ENCODE results near the gene CHST11. TPM values are rescaled to one million over a fixed set of nuclear protein-coding genes. Genes with fewer than 3 reads are reported as not detected.

CHST11 gene
- total and polyA plus RNA-seq, 9 of the 15 experiments (the other 6 are each of a cell fraction or from before 2014, with no cell fraction given): 2.3 to 38.7 (median 15.0) TPM

DNA sequence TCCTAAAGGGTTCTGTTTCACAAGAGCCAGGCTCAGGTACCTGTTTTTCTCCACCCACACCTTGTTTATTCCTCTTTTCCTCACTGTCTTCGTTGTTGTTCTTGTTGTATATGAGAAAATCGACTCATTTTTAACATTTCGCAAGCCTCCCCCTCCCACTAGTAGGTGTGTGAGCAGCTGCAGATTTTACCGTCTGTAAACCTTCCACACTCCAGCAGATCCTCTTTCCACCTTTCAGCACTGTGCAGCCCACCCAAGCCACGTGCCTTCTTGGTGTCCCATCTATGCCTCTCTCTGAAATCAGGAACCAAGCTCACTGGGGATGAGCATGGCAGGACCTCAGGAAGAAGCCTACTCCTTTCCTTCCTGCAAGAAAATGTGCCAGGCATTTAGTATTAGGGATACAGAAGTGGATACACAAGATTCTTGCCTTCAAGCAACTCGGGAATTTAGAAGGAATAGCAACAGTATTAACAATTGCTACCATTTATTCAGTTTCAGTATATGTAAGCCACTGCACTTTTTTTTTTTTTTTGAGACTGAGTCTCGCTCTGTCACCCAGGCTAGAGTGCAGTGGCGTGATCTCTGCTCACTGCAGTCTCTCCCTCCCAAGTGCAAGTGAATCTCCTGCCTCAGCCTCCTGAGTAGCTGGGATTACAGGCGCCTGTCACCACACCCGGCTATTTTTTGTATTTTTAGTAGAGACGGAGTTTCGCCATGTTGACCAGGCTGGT lies 113.6 kb downstream of the CHST11 start:
- Histone ChIP-seq H3K9ac (ENCODE audit: insufficient read depth in 1 of 2, low read depth in 2 of 2, low read length in 2 of 2) (no peak overlapping the region), H3K4me2 (ENCODE audit: insufficient read depth, low read length) (no peak overlapping the region; the same call in 1 of the 2 replicates), H3K36me3 (ENCODE audit: control insufficient read depth, insufficient read depth, low read length) (no peaks in the 10 kb centered on the region), H3K27me3 (ENCODE audit: control insufficient read depth in 2 of 2, insufficient read depth in 2 of 2, low read length in 2 of 2) (no peaks in the 10 kb centered on the region), H3K4me3 (no peak overlapping the region), H3K27ac (ENCODE audit: extremely low read depth, low read depth, low read length) (no peak overlapping the region), H2AFZ (ENCODE audit: low read depth, low read length) (no peak overlapping the region), H3K9me1 (ENCODE audit: control insufficient read depth, insufficient read depth, low read length) (no peaks in the 10 kb centered on the region), H3K4me1 (replicated peaks in 1 of 2; ENCODE audit: control insufficient read depth in 2 of 2, insufficient read depth in 2 of 2, low read length in 2 of 2) (peaks cover 0 to 10% of the 10 kb centered on the region in 2 experiments; a peak in 3 of 5 replicates), H4K20me1 (replicated peaks; ENCODE audit: control insufficient read depth, insufficient read depth, low read length) (no peaks in the 10 kb centered on the region), H3K9me3 (replicated peaks; ENCODE audit: control insufficient read depth, insufficient read depth, low read depth, low read length) (peaks cover 2% of the 10 kb centered on the region; the same call in 1 of the 2 replicates), H3K79me2 (ENCODE audit: control insufficient read depth, insufficient read depth, low read length) (peaks cover 40% of the 10 kb centered on the region)
- ChIA-PET CTCF (ENCODE audit: low intra/inter-chr PET ratio) (no interaction called here), POLR2A (no interaction called here)
- TF ChIP-seq CEBPB (tag; IDR thresholded peaks at IDR 0.05) (peak; percentile 82), ZC3H11A (IDR thresholded peaks at IDR 0.05; ENCODE audit: low read depth, low read length) (no peak)
- FAIRE-seq: peak; percentile 46
- in situ Hi-C loops (cut with MboI): no loop called here
- intact Hi-C loops (cut with micrococcal nuclease): loop anchor here (10.0 kb wide), 1 partner anchor 254 kb away; no protein-coding TSS in a partner anchor
- ATAC-seq: no peak; the same call in 2 of the 3 replicates
- BruUV-seq (replicated peaks): no TSS peak
- WGBS (ENCODE audit: insufficient coverage, low coverage, missing lambda C conversion rate): 58% methylated on average over 7 of the region's 12 CpGs
- DNase-seq (ENCODE audit: extremely low read depth in 1 of 4, low spot score in 3 of 4): no peak

DNA sequence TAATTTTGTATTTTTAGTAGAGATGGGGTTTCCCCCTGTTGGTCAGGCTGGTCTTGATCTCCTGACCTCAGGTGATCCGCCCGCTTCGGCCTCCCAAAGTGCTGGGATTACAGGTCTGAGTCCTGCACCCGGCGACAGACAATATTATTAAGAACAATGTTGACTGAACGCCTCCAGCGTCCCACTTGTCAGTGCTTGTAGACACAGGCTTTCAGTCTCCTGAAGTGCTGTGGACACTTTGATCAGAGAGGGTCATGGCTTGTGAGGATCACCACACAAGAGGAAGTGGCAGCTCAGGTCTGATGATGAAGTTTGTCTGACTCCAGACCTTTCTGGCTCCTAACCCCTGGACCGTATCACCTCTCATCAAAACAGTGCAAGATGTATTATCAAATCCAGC lies 114.6 kb downstream of the CHST11 start:
- H3K4me2 ChIP-seq (ENCODE audit: insufficient read depth, low read length): no peak overlapping the region
- 88% methylated on average over 7 of the region's 8 CpGs for WGBS (ENCODE audit: insufficient coverage, low coverage, missing lambda C conversion rate)
- H4K20me1 ChIP-seq (replicated peaks; ENCODE audit: control insufficient read depth, insufficient read depth, low read length): no peaks in the 10 kb centered on the region
- no TSS peak for BruUV-seq (replicated peaks)
- no peak overlapping the region for H3K4me3 ChIP-seq
- peaks cover 42% of the 10 kb centered on the region for H3K79me2 ChIP-seq (ENCODE audit: control insufficient read depth, insufficient read depth, low read length)
- intact Hi-C loops (cut with micrococcal nuclease) (loop anchor here (10.0 kb wide), 1 partner anchor 253 kb away; no protein-coding TSS in a partner anchor), in situ Hi-C loops (cut with MboI) (no loop called here)
- POLR2A ChIA-PET: no interaction called here
- CTCF ChIA-PET (ENCODE audit: low intra/inter-chr PET ratio): no interaction called here
- H2AFZ ChIP-seq (ENCODE audit: low read depth, low read length): no peak overlapping the region
- FAIRE-seq (peak; percentile 77), ATAC-seq (no peak; the same call in 2 of the 3 replicates), DNase-seq (ENCODE audit: extremely low read depth in 1 of 4, low spot score in 3 of 4) (no peak)
- peaks cover 3% of the 10 kb centered on the region; the same call in 1 of the 3 replicates for H3K36me3 ChIP-seq (ENCODE audit: control insufficient read depth, insufficient read depth, low read length)
- no peak for TF ChIP-seq IFI16 (CRISPR knock-in tag; IDR thresholded peaks at IDR 0.05)
- TF ChIP-seq ZFPM2 (CRISPR knock-in tag; IDR thresholded peaks at IDR 0.05): no peak
- TF ChIP-seq FIP1L1 (IDR thresholded peaks at IDR 0.05; ENCODE audit: low read depth, low read length, poor library complexity, severe bottlenecking): no peak
- TF ChIP-seq ZNF140 (CRISPR knock-in tag; IDR thresholded peaks at IDR 0.05): no peak
- TF ChIP-seq SPI1 (IDR thresholded peaks at IDR 0.05; ENCODE audit: borderline replicate concordance, low read depth, low read length): peak; percentile 56; the same call in 1 of the 2 replicates
- 0 out of 2 replicates have a peak, but pooled peaks cover 2% of the 10 kb centered on the region for H3K9me3 ChIP-seq (replicated peaks; ENCODE audit: control insufficient read depth, insufficient read depth, low read depth, low read length)
- H3K9ac ChIP-seq (ENCODE audit: insufficient read depth in 1 of 2, low read depth in 2 of 2, low read length in 2 of 2): no peak overlapping the region
- no peaks in the 10 kb centered on the region for H3K9me1 ChIP-seq (ENCODE audit: control insufficient read depth, insufficient read depth, low read length)
- no peak overlapping the region for H3K27ac ChIP-seq (ENCODE audit: extremely low read depth, low read depth, low read length)
- H3K27me3 ChIP-seq (ENCODE audit: control insufficient read depth in 2 of 2, insufficient read depth in 2 of 2, low read length in 2 of 2): no peaks in the 10 kb centered on the region
- H3K4me1 ChIP-seq (replicated peaks in 1 of 2; ENCODE audit: control insufficient read depth in 2 of 2, insufficient read depth in 2 of 2, low read length in 2 of 2): peaks cover 0 to 19% of the 10 kb centered on the region in 2 experiments; a peak in 3 of 5 replicates
